NCI-H1694 (cell line): ENCODE results near the gene UXT.
A peak's percentile ranks its signal among the peaks of the same experiment; 100 is the strongest.

Experiments used
- DNase-seq: peaks from one replicate; lab custom pipeline; 2025; lab: John Stamatoyannopoulos, UW

Gene UXT

GRCh38 chrX:47649271-47649670 is 9.7 kb downstream of the UXT start:
- no peak for DNase-seq

GRCh38 chrX:47648376-47648775 is 10.6 kb downstream of the UXT start:
- DNase-seq = no peak

GRCh38 chrX:47646636-47647035 is 12.3 kb downstream of the UXT start:
- no peak for DNase-seq

GRCh38 chrX:47645530-47645929 is 13.4 kb downstream of the UXT start:
- no peak for DNase-seq

- DNase-seq = peak; percentile 35
Measured at GRCh38 chrX:47644557-47645091, 14.4 kb downstream of the UXT start.

- DNase-seq = no peak
Measured at GRCh38 chrX:47643926-47644325, 15.1 kb downstream of the UXT start.

- DNase-seq = no peak
Measured at GRCh38 chrX:47638816-47639215, 20.2 kb downstream of the UXT start.

- DNase-seq = no peak
Measured at GRCh38 chrX:47637546-47638195, 21.3 kb downstream of the UXT start.

- no peak for DNase-seq
Measured at GRCh38 chrX:47634871-47635575, 24.0 kb downstream of the UXT start.

- DNase-seq = no peak
Measured at GRCh38 chrX:47633689-47634590, 25.0 kb downstream of the UXT start.

- DNase-seq = no peak
Measured at GRCh38 chrX:47632666-47633065, 26.3 kb downstream of the UXT start.

- no peak for DNase-seq
Measured at GRCh38 chrX:47631676-47632075, 27.3 kb downstream of the UXT start.

- DNase-seq = no peak
Measured at GRCh38 chrX:47629419-47630200, 29.4 kb downstream of the UXT start, which contains the start of gene CFP. TSS of gene CFP (minus strand) at chrX:47629930. CDS start at chrX:47629844, 86 bp downstream.

- DNase-seq = no peak
Measured at GRCh38 chrX:47628982-47629381, 30.0 kb downstream of the UXT start.

GRCh38 chrX:47625365-47625764 is 33.6 kb downstream of the UXT start:
- no peak for DNase-seq

- DNase-seq = peak; percentile 80
Measured at GRCh38 chrX:47623540-47624027, 35.4 kb downstream of the UXT start.

GRCh38 chrX:47621851-47622250 is 37.1 kb downstream of the UXT start:
- DNase-seq = no peak

GRCh38 chrX:47620303-47620685 is 38.7 kb downstream of the UXT start:
- no peak for DNase-seq

- DNase-seq = peak; percentile 42
Measured at GRCh38 chrX:47619486-47620302, 39.3 kb downstream of the UXT start, which contains the start of gene SYN1. TSS of gene SYN1 (minus strand) at chrX:47619857. CDS start at chrX:47619728, 129 bp downstream.

- no peak for DNase-seq
Measured at GRCh38 chrX:47618923-47619485, 40.0 kb downstream of the UXT start.
